OCI-LY7 (cell line): ENCODE results near the gene PAWR. TPM values are rescaled to one million over a fixed set of nuclear protein-coding genes. Genes with fewer than 3 reads are reported as not detected.

ENCODE experiments used
- BruUV-seq: library from RNA; stranded (reverse); fragments of 400-500 nt; replicated peaks from 2 replicates; lab custom pipeline; 2021; lab: Mats Ljungman, UMichigan
- CTCF ChIA-PET: fragments of 300-600 bp; sonication (Branson Sonifier 250); formaldehyde crosslinking; loops from one replicate; lab custom pipeline; 2022; ENCODE audit warnings: antibody characterized with exemption; ENCODE audit not compliant: unreplicated experiment; lab: Charles Lee
- POLR2A ChIA-PET: fragments of 300-600 bp; sonication (Branson Sonifier 250); formaldehyde crosslinking; loops from one replicate; lab custom pipeline; 2022; ENCODE audit warnings: antibody characterized with exemption; lab: Charles Lee
- DNase-seq: peaks from one replicate; pipeline ENCODE4 v3.0.0-alpha.2; 2015; ENCODE audit warnings: low spot score
- H2AFZ ChIP-seq: fragments of 200-600 bp; sonication (generic), shearing (Covaris generic); 2 replicates; pipeline ENCODE4 v1.6.1; 2014; ENCODE audit warnings: mild to moderate bottlenecking, antibody characterized with exemption, low read length, moderate library complexity
- H3K27ac ChIP-seq: fragments of 200-600 bp; sonication (generic); 2 replicates; pipeline ENCODE4 v1.5.1; 2014; ENCODE audit warnings: mixed run types, low read depth, mild to moderate bottlenecking, moderate library complexity, low read length, inconsistent platforms; ENCODE audit not compliant: poor library complexity, severe bottlenecking
- H3K36me3 ChIP-seq: fragments of 200-600 bp; sonication (generic); 2 replicates; pipeline ENCODE4 v1.6.1; 2014; ENCODE audit warnings: mild to moderate bottlenecking, antibody characterized with exemption, low read length, moderate library complexity, mixed read lengths; ENCODE audit not compliant: insufficient read depth
- H3K4me1 ChIP-seq: fragments of 200-600 bp; sonication (generic); 2 replicates; pipeline ENCODE4 v1.5.1; 2014; ENCODE audit warnings: mild to moderate bottlenecking, low read length; ENCODE audit not compliant: insufficient read depth, poor library complexity, severe bottlenecking
- H3K4me2 ChIP-seq: fragments of 200-600 bp; sonication (generic); 2 replicates; pipeline ENCODE4 v1.6.1; 2014; ENCODE audit warnings: mild to moderate bottlenecking, low read length
- H3K4me3 ChIP-seq: fragments of 200-600 bp; sonication (generic); 2 replicates; pipeline ENCODE4 v1.5.1; 2014; ENCODE audit warnings: mild to moderate bottlenecking, low read depth, low read length; ENCODE audit not compliant: poor library complexity, severe bottlenecking
- H3K79me2 ChIP-seq: fragments of 200-600 bp; sonication (generic); 2 replicates; pipeline ENCODE4 v1.6.1; 2016; ENCODE audit warnings: low read depth, mild to moderate bottlenecking, low read length, moderate library complexity, mixed read lengths; ENCODE audit not compliant: insufficient read depth
- H3K9me2 ChIP-seq: fragments of 200-600 bp; sonication (generic); 2 replicates; pipeline ENCODE4 v1.6.1; 2016; ENCODE audit warnings: mild to moderate bottlenecking, low read length, mixed read lengths; ENCODE audit not compliant: insufficient read depth
- H3K9me3 ChIP-seq: fragments of 200-600 bp; sonication (generic); 2 replicates; pipeline ENCODE4 v1.6.1; 2014; ENCODE audit warnings: mild to moderate bottlenecking, mixed run types, low read length, mixed read lengths
- H4K20me1 ChIP-seq: fragments of 200-600 bp; sonication (generic); 2 replicates; pipeline ENCODE4 v1.6.1; 2014; ENCODE audit warnings: mild to moderate bottlenecking, antibody characterized with exemption, low read length, moderate library complexity, mixed read lengths; ENCODE audit not compliant: insufficient read depth
- CTCF ChIP-seq: fragments of 200-600 bp; sonication (generic); conservative IDR thresholded peaks from 2 replicates; pipeline ENCODE4 v1.5.1; 2014; ENCODE audit warnings: mild to moderate bottlenecking, antibody characterized with exemption, low read length, moderate library complexity, mixed read lengths
- EZH2phosphoT487 ChIP-seq: fragments of 200-600 bp; sonication (generic); IDR thresholded peaks from 2 replicates; pipeline ENCODE4 v1.6.1; 2018; ENCODE audit warnings: low read depth, borderline replicate concordance, mild to moderate bottlenecking, mixed run types, antibody characterized with exemption, low read length, moderate library complexity, mixed read lengths
- intact Hi-C: fragments of 100-400 bp; cut with micrococcal nuclease; formaldehyde crosslinking; loops from one replicate; pipeline ENCODE4 v1.10.0; 2022; ENCODE audit not compliant: unreplicated experiment
- total RNA-seq, 2 experiments: library from RNA; depleted of rRNA in 1 of 2; stranded (reverse); fragments of >200 nt in 1 of 2; shearing (Covaris generic) in 1 of 2; gene quantifications; 2 replicates each; pipeline ENCODE4 v1.2.3, GENCODE V29; 2014 to 2022

PAWR gene
- total RNA-seq, 2 experiments from 2014 or later: 107 to 186 TPM

- H3K4me3 ChIP-seq: no peak overlapping the region
- BruUV-seq: TSS peak; percentile 18
- TF ChIP-seq CTCF (no peak), EZH2phosphoT487 (no peak)
- H3K79me2 ChIP-seq: no peaks in the 10 kb centered on the region
- CTCF ChIA-PET: no interaction called here
- no peaks in the 10 kb centered on the region for H3K9me2 ChIP-seq
- H3K27ac ChIP-seq: no peak overlapping the region
- POLR2A ChIA-PET: no interaction called here
- H3K9me3 ChIP-seq: no peaks in the 10 kb centered on the region
- intact Hi-C loops: no loop called here
- peaks cover 37% of the 10 kb centered on the region for H3K36me3 ChIP-seq
- H2AFZ ChIP-seq: no peak overlapping the region
- no peak for DNase-seq
- H3K4me1 ChIP-seq: no peaks in the 10 kb centered on the region
- no peak overlapping the region for H3K4me2 ChIP-seq
- H4K20me1 ChIP-seq: no peaks in the 10 kb centered on the region
Observed at GRCh38 chr12:79590751-79591150, 100.0 kb downstream of the PAWR start.

GRCh38 chr12:79587368-79587767, 103.4 kb downstream of the PAWR start:
- H3K4me2 ChIP-seq: no peak overlapping the region
- H3K27ac ChIP-seq: no peak overlapping the region
- DNase-seq: no peak
- intact Hi-C loops: no loop called here
- CTCF ChIA-PET: no interaction called here
- POLR2A ChIA-PET: no interaction called here
- no peaks in the 10 kb centered on the region for H3K4me1 ChIP-seq
- TF ChIP-seq CTCF (no peak), EZH2phosphoT487 (no peak)
- peaks cover 24% of the 10 kb centered on the region for H3K36me3 ChIP-seq
- no TSS peak for BruUV-seq
- H3K9me2 ChIP-seq: no peaks in the 10 kb centered on the region
- no peaks in the 10 kb centered on the region for H3K9me3 ChIP-seq
- no peak overlapping the region for H2AFZ ChIP-seq
- no peak overlapping the region for H3K4me3 ChIP-seq
- no peaks in the 10 kb centered on the region for H3K79me2 ChIP-seq
- H4K20me1 ChIP-seq: no peaks in the 10 kb centered on the region

GRCh38 chr12:79585147-79585546, 105.6 kb downstream of the PAWR start:
- Histone ChIP-seq H3K36me3 (peaks cover 7% of the 10 kb centered on the region), H2AFZ (no peak overlapping the region), H3K27ac (no peak overlapping the region), H3K9me2 (no peaks in the 10 kb centered on the region), H3K9me3 (no peaks in the 10 kb centered on the region), H4K20me1 (no peaks in the 10 kb centered on the region), H3K4me2 (no peak overlapping the region), H3K4me3 (no peak overlapping the region), H3K4me1 (no peaks in the 10 kb centered on the region), H3K79me2 (no peaks in the 10 kb centered on the region)
- CTCF ChIA-PET: no interaction called here
- DNase-seq: no peak
- intact Hi-C loops: no loop called here
- BruUV-seq: no TSS peak
- POLR2A ChIA-PET: interaction anchor here (0.6 kb wide), 1 partner anchor 188 kb away, joined by 3 read pairs; no protein-coding TSS in a partner anchor
- TF ChIP-seq EZH2phosphoT487: no peak
- TF ChIP-seq CTCF: no peak
